Transverse colon (tissue), 4 donors: ENCODE data around the gene CYBC1.

Experiments
- CTCF ChIP-seq, 5 experiments: fragments of 200-600 bp in 3 of 5; fragments of 450-650 bp in 2 of 5; sonication (generic) in 3 of 5; IDR thresholded peaks; 1 replicate in 2 of 5; 2 replicates in 3 of 5; pipeline ENCODE4 v1.5.1; 2016 to 2017; ENCODE audit warnings: antibody characterized with exemption in 5 of 5, inconsistent platforms in 3 of 5, mild to moderate bottlenecking in 2 of 5, moderate library complexity in 1 of 5
- POLR2AphosphoS5 ChIP-seq, 3 donors: sonication (generic); formaldehyde crosslinking; IDR thresholded peaks; one replicate each; pipeline ENCODE4 v1.6.1; 2016; ENCODE audit warnings: antibody characterized with exemption in 3 of 3

DNA sequence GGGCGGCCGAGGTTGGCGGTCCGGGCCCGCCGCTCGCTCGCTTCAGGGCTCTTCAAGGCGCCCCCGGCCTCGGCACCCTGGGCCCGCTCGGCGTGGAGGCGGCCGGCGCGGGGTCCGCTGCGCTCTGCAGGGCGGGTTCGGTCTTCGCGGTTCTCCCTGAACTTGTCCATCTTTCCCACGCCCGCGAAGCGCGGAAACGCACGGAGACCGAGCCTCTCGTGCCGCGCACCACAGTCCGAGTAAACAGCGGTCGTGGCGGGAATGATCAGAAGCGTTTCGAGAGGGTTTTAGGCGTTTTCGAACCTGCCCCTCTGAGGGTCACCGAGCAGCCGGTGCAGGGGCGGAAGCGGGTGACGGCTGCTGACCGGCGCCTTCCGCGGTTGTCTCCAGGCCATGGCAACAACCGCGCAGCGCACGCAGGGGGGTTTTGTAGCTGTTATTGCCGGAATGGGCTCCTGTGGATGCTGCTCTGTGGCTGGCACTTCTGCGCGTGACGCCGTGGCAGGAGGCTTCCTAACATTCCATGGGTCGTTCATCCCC is 8.4 kb upstream of the CYBC1 start:
- no peak for TF ChIP-seq CTCF (IDR thresholded peaks at IDR 0.05)
- TF ChIP-seq POLR2AphosphoS5 (IDR thresholded peaks at IDR 0.05), result no peak
